PFSK-1 (cell line): Measurements from ENCODE around the gene MYO7B.

Source experiments
- FOXP2 ChIP-seq: optimal IDR thresholded peaks from 2 replicates; pipeline ENCODE3; 2011; ENCODE audit warnings: borderline replicate concordance, control low read depth, inconsistent platforms; ENCODE audit not compliant: insufficient read depth; ENCODE audit errors: extremely low read length, extremely low read depth
- POLR2AphosphoS5 ChIP-seq: IDR thresholded peaks from 2 replicates; pipeline ENCODE4 v1.6.1; 2012; ENCODE audit warnings: low read depth, mild to moderate bottlenecking, control low read depth, low read length, moderate library complexity
- REST ChIP-seq, 2 experiments: IDR thresholded peaks; 2 replicates each; pipeline versions ENCODE4 v1.6.1 to v1.8.0; 2011 to 2012; ENCODE audit warnings: low read depth in 2 of 2, low read length in 2 of 2, control low read depth in 1 of 2, inconsistent platforms in 1 of 2, mild to moderate bottlenecking in 1 of 2, moderate library complexity in 1 of 2; ENCODE audit not compliant: insufficient read depth in 1 of 2
- SIN3A ChIP-seq: IDR thresholded peaks from 2 replicates; pipeline ENCODE4 v1.6.1; 2012; ENCODE audit warnings: mild to moderate bottlenecking, low read length, moderate library complexity, borderline replicate concordance; ENCODE audit not compliant: insufficient read depth
- TAF1 ChIP-seq: IDR thresholded peaks from 2 replicates; pipeline ENCODE4 v1.6.1; 2012; ENCODE audit warnings: low read length, control low read depth, borderline replicate concordance; ENCODE audit not compliant: insufficient read depth

Gene MYO7B

GRCh38 chr2:127503491-127503890, 32.0 kb upstream of the MYO7B start:
- TF ChIP-seq POLR2AphosphoS5: no peak

GRCh38 chr2:127504552-127505430, 30.7 kb upstream of the MYO7B start:
- TF ChIP-seq POLR2AphosphoS5 (no peak), TAF1 (no peak), SIN3A (no peak), REST (IDR thresholded peaks at IDR 0.05; ENCODE audit: insufficient read depth in 1 of 2, low read depth in 2 of 2, low read length in 2 of 2) (no peak), FOXP2 (no peak)

GRCh38 chr2:127506510-127506909, 29.0 kb upstream of the MYO7B start:
- TF ChIP-seq POLR2AphosphoS5: no peak
- no peak for TF ChIP-seq REST (IDR thresholded peaks at IDR 0.05; ENCODE audit: insufficient read depth in 1 of 2, low read depth in 2 of 2, low read length in 2 of 2)
- TF ChIP-seq SIN3A: no peak

- no peak for TF ChIP-seq TAF1
- no peak for TF ChIP-seq POLR2AphosphoS5
- TF ChIP-seq FOXP2: no peak
- TF ChIP-seq REST (IDR thresholded peaks at IDR 0.05; ENCODE audit: insufficient read depth in 1 of 2, low read depth in 2 of 2, low read length in 2 of 2): no peak
- no peak for TF ChIP-seq SIN3A
Measured at GRCh38 chr2:127508023-127508630, 27.4 kb upstream of the MYO7B start.

- TF ChIP-seq SIN3A (peak; percentile 92; the same call in 1 of the 2 replicates), TAF1 (no peak), REST (IDR thresholded peaks at IDR 0.05; ENCODE audit: insufficient read depth in 1 of 2, low read depth in 2 of 2, low read length in 2 of 2) (no peak), POLR2AphosphoS5 (0 out of 2 replicates have a peak, but pooled peaks have one; percentile 12), FOXP2 (no peak)
Measured at GRCh38 chr2:127508631-127509034, 26.9 kb upstream of the MYO7B start.
